Stimulated activated CD8-positive, alpha-beta memory T cell treated with anti-CD3 and anti-CD28 coated beads, Interleukin-12 subunit alpha, Interleukin-12 subunit beta, amount 100 ng/mL, for 1 hour (primary cell): Measurements from ENCODE around the gene GAB2.

Experiments used
- DNase-seq: peaks from one replicate; pipeline ENCODE4 v3.0.0-alpha.2; 2020; ENCODE audit warnings: low read depth

GAB2 gene

GRCh38 chr11:78427615-78428265 lies 10.1 kb upstream of the GAB2 start:
- no peak for DNase-seq

GRCh38 chr11:78426845-78427244 lies 9.2 kb upstream of the GAB2 start:
- no peak for DNase-seq

GRCh38 chr11:78425399-78426070 lies 7.9 kb upstream of the GAB2 start:
- DNase-seq, result no peak

GRCh38 chr11:78424334-78425270 lies 7.0 kb upstream of the GAB2 start:
- DNase-seq, result no peak

GRCh38 chr11:78423241-78423640 lies 5.6 kb upstream of the GAB2 start:
- DNase-seq, result no peak

- DNase-seq, result no peak
Measured at GRCh38 chr11:78420796-78421209, 3.2 kb upstream of the GAB2 start.

GRCh38 chr11:78420255-78420764 lies 2.7 kb upstream of the GAB2 start:
- peak; percentile 24 for DNase-seq

GRCh38 chr11:78419327-78419726 lies 1.7 kb upstream of the GAB2 start:
- DNase-seq, result no peak

- no peak for DNase-seq
Measured at GRCh38 chr11:78418584-78419211, 1.1 kb upstream of the GAB2 start.

GRCh38 chr11:78417888-78418583 lies 416 bp upstream of the GAB2 start:
- DNase-seq, result peak; percentile 59

GRCh38 chr11:78416285-78417174 lies 1.1 kb downstream of the GAB2 start:
- peak; percentile 62 for DNase-seq

GRCh38 chr11:78415338-78415737 lies 2.3 kb downstream of the GAB2 start:
- no peak for DNase-seq

- no peak for DNase-seq
Measured at GRCh38 chr11:78414321-78415051, 3.1 kb downstream of the GAB2 start.

- DNase-seq, result no peak
Measured at GRCh38 chr11:78408619-78409018, 9.0 kb downstream of the GAB2 start.

GRCh38 chr11:78406568-78407196 lies 10.9 kb downstream of the GAB2 start:
- DNase-seq, result no peak

- no peak for DNase-seq
Measured at GRCh38 chr11:78405805-78406204, 11.8 kb downstream of the GAB2 start.

GRCh38 chr11:78403781-78404180 lies 13.8 kb downstream of the GAB2 start:
- DNase-seq, result no peak

GRCh38 chr11:78402847-78403246 lies 14.8 kb downstream of the GAB2 start:
- DNase-seq, result no peak

GRCh38 chr11:78400702-78401101 lies 16.9 kb downstream of the GAB2 start:
- DNase-seq, result no peak
